A673 (cell line): ENCODE data around the gene KCTD16. TPM values are rescaled to one million over a fixed set of nuclear protein-coding genes. Genes with fewer than 3 reads are reported as not detected.

Experiments
- BruUV-seq: library from RNA; stranded (reverse); fragments of 400-500 nt; replicated peaks from 2 replicates; lab custom pipeline; 2021; lab: Mats Ljungman, UMichigan
- CTCF ChIA-PET: fragments of 300-600 bp; sonication (Branson Sonifier 250); formaldehyde crosslinking; loops from one replicate; lab custom pipeline; 2022; ENCODE audit warnings: antibody characterized with exemption; lab: Charles Lee
- POLR2A ChIA-PET: fragments of 300-600 bp; sonication (Branson Sonifier 250); formaldehyde crosslinking; loops from one replicate; lab custom pipeline; 2022; ENCODE audit warnings: antibody characterized with exemption; ENCODE audit not compliant: low non-redundant PET; lab: Charles Lee
- DNase-seq: peaks from one replicate; pipeline ENCODE4 v3.0.0-alpha.2; 2015; ENCODE audit warnings: low spot score
- H3K27ac ChIP-seq: fragments of 200-600 bp; sonication (generic); 2 replicates; pipeline ENCODE4 v1.5.1; 2016; ENCODE audit warnings: mixed run types, low read depth, mild to moderate bottlenecking, mixed read lengths, antibody characterized with exemption, low read length; ENCODE audit not compliant: poor library complexity, severe bottlenecking
- H3K27me3 ChIP-seq: fragments of 200-600 bp; sonication (generic); replicated peaks from 2 replicates; pipeline ENCODE4 v1.6.1; 2017; ENCODE audit warnings: mixed run types, low read depth, mild to moderate bottlenecking, mixed read lengths, antibody characterized with exemption, low read length; ENCODE audit not compliant: insufficient read depth, poor library complexity
- H3K36me3 ChIP-seq: fragments of 200-600 bp; sonication (generic); 2 replicates; pipeline ENCODE4 v1.6.1; 2016; ENCODE audit warnings: mixed run types, mild to moderate bottlenecking, mixed read lengths, antibody characterized with exemption, low read length; ENCODE audit not compliant: insufficient read depth, poor library complexity, severe bottlenecking
- H3K4me1 ChIP-seq: fragments of 200-600 bp; sonication (generic); 2 replicates; pipeline ENCODE4 v1.6.1; 2017; ENCODE audit warnings: mixed run types, mild to moderate bottlenecking, mixed read lengths, antibody characterized with exemption, low read length; ENCODE audit not compliant: insufficient read depth, poor library complexity, severe bottlenecking
- H3K4me3 ChIP-seq: fragments of 200-600 bp; sonication (generic); 2 replicates; pipeline ENCODE4 v1.5.1; 2016; ENCODE audit warnings: low read depth, mixed run types, mild to moderate bottlenecking, mixed read lengths, low read length; ENCODE audit not compliant: poor library complexity, severe bottlenecking
- H3K9me3 ChIP-seq: fragments of 200-600 bp; sonication (generic); 2 replicates; pipeline ENCODE4 v1.6.1; 2016; ENCODE audit warnings: mixed run types, low read depth, mild to moderate bottlenecking, mixed read lengths, antibody characterized with exemption, low read length; ENCODE audit not compliant: poor library complexity, severe bottlenecking
- EZH2 ChIP-seq: fragments of 200-600 bp; sonication (generic); IDR thresholded peaks from 2 replicates; pipeline ENCODE4 v1.6.1; 2017; ENCODE audit warnings: borderline replicate concordance, low read depth, mild to moderate bottlenecking, mixed read lengths, antibody characterized with exemption, low read length; ENCODE audit not compliant: poor library complexity, severe bottlenecking
- intact Hi-C: fragments of 100-400 bp; cut with micrococcal nuclease; formaldehyde crosslinking; loops from one replicate; pipeline ENCODE4 v1.10.0; 2022; ENCODE audit not compliant: unreplicated experiment
- total RNA-seq: library from RNA; stranded (reverse); gene quantifications from 2 replicates; pipeline ENCODE4 v1.2.3, GENCODE V29; 2021
- TF ChIP-seq, protein P1 (sequence below): fragments of 300-800, 200-600 bp; sonication (generic); conservative IDR thresholded peaks from 2 replicates; pipeline ENCODE4 v1.5.1; 2017; ENCODE audit warnings: low read depth, mild to moderate bottlenecking, antibody characterized with exemption, low read length, moderate library complexity, mixed read lengths

KCTD16 gene
- total RNA-seq, 1 experiment from 2014 or later = 1.1 TPM

DNA sequence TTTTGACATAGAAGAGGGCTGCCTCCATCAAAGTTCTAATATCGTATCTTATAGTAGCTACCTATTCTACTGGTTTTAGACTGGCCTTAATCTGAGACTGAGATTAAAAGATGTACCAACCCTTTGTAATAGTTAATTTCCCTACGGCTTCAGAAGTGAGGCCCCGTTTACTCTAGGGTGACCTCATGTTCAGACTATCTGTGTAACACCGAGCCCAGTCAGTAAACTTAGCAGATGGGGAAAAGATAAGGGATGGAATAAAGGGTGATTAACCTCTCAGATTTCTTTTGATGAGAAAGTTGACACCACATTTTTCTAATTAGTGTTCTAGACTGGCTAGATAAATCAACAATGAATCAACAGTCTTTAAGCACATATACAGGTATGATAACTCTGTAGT, 283.1 kb downstream of the KCTD16 start:
- Histone ChIP-seq H3K9me3 (no peaks in the 10 kb centered on the region), H3K36me3 (no peaks in the 10 kb centered on the region), H3K4me3 (no peak overlapping the region), H3K4me1 (no peaks in the 10 kb centered on the region), H3K27me3 (no peaks in the 10 kb centered on the region), H3K27ac (no peak overlapping the region)
- no TSS peak for BruUV-seq
- intact Hi-C loops = no loop called here
- DNase-seq = no peak
- no peak for TF ChIP-seq EZH2
- TF ChIP-seq, protein P1, sequence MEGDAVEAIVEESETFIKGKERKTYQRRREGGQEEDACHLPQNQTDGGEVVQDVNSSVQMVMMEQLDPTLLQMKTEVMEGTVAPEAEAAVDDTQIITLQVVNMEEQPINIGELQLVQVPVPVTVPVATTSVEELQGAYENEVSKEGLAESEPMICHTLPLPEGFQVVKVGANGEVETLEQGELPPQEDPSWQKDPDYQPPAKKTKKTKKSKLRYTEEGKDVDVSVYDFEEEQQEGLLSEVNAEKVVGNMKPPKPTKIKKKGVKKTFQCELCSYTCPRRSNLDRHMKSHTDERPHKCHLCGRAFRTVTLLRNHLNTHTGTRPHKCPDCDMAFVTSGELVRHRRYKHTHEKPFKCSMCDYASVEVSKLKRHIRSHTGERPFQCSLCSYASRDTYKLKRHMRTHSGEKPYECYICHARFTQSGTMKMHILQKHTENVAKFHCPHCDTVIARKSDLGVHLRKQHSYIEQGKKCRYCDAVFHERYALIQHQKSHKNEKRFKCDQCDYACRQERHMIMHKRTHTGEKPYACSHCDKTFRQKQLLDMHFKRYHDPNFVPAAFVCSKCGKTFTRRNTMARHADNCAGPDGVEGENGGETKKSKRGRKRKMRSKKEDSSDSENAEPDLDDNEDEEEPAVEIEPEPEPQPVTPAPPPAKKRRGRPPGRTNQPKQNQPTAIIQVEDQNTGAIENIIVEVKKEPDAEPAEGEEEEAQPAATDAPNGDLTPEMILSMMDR = no peak
- CTCF ChIA-PET = no interaction called here
- POLR2A ChIA-PET = no interaction called here

DNA sequence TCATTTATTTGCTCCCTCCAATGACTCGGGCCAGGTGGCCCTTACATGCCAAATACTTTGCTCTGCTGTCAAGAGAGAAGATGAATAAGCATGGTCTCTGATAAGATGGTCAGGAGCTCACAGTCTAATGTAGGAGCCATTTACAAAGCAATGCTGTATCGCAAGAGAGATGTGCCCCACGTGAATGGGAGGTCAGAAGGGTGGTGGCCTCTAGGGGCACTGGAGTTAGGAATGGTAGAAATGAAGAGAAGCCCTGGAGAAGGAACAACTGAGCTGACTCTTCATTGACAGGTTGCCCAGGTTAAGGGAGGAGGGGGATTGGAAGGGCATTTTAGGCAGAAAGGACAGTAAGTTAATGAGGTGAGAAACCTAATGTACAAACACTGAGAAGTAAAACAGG, 286.5 kb downstream of the KCTD16 start:
- Histone ChIP-seq H3K4me1 (no peaks in the 10 kb centered on the region), H3K4me3 (no peak overlapping the region), H3K36me3 (no peaks in the 10 kb centered on the region), H3K27ac (no peak overlapping the region), H3K27me3 (no peaks in the 10 kb centered on the region), H3K9me3 (no peaks in the 10 kb centered on the region)
- BruUV-seq = no TSS peak
- TF ChIP-seq, protein P1 = no peak
- no peak for TF ChIP-seq EZH2
- intact Hi-C loops = no loop called here
- DNase-seq = no peak
- ChIA-PET POLR2A (no interaction called here), CTCF (no interaction called here)

DNA sequence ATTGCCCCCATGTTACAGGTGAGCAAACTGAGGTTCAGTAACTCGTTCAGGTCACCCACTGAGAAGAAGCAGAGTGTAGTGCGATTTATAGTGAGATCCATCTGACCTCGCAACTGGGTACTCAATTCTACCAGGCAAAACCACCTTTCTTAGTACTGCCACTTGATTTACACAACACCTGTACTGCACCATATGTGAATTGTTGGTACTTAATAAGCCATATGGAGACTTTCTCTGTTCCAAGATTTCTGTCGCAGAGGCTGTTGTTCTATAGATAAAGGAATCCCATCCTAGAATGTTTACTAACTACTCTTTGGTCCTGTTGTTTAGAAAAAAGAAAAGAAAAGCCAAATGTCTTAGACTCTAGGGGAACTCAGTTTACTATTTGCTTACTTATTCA, 287.5 kb downstream of the KCTD16 start:
- BruUV-seq = no TSS peak

More for the DNA sequence above, 287.5 kb downstream of the KCTD16 start:
- Histone ChIP-seq H3K9me3 (no peaks in the 10 kb centered on the region), H3K27ac (no peak overlapping the region), H3K4me1 (no peaks in the 10 kb centered on the region), H3K36me3 (no peaks in the 10 kb centered on the region), H3K27me3 (no peaks in the 10 kb centered on the region), H3K4me3 (no peak overlapping the region)
- TF ChIP-seq, protein P1 = no peak
- no peak for TF ChIP-seq EZH2
- CTCF ChIA-PET = no interaction called here
- intact Hi-C loops = no loop called here
- no peak for DNase-seq
- POLR2A ChIA-PET = no interaction called here
